Stimulated activated CD4-positive, alpha-beta T cell treated with anti-CD3 and anti-CD28 coated beads, Interleukin-1b, Interleukin-23, amount 100 ng/mL, for 1 hour (primary cell): ENCODE data around the gene EFCAB14.
"Not testable (repeated sequence)": the region's sequence is repeated elsewhere in the genome, so short reads cannot be mapped to it uniquely, and the experiment has no call there.

Experiments
- DNase-seq, 2 donors: peaks; one replicate each; pipeline ENCODE4 v3.0.0-alpha.2; 2020; ENCODE audit warnings: low read depth in 2 of 2

Gene EFCAB14

DNA sequence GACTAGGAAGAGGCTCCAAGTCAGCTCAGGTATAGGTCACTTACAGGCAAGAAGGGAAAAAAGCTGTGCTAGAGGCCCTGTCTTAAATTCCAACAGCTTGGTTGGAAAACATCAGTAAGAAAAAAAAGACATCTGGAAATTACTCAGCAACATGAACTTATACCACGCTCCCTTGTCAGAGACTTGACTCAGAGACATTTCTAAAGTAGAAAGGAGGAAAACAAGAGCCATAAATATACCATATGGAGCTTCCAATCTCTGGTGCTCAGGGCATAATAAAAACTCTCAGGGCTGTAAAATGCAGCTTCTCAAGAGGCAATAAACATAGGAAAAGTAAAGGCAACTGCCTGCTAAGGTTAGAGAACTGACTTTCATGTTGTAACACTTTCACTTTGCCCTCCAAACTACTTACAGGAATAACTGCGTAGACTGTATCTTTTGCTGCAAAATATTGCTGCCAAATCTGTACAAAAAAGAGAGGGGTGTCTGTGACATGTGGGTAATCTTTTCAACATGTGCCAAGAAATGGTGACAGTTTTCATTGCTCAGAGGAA, 65.4 kb downstream of the EFCAB14 start:
- no peak for DNase-seq

DNA sequence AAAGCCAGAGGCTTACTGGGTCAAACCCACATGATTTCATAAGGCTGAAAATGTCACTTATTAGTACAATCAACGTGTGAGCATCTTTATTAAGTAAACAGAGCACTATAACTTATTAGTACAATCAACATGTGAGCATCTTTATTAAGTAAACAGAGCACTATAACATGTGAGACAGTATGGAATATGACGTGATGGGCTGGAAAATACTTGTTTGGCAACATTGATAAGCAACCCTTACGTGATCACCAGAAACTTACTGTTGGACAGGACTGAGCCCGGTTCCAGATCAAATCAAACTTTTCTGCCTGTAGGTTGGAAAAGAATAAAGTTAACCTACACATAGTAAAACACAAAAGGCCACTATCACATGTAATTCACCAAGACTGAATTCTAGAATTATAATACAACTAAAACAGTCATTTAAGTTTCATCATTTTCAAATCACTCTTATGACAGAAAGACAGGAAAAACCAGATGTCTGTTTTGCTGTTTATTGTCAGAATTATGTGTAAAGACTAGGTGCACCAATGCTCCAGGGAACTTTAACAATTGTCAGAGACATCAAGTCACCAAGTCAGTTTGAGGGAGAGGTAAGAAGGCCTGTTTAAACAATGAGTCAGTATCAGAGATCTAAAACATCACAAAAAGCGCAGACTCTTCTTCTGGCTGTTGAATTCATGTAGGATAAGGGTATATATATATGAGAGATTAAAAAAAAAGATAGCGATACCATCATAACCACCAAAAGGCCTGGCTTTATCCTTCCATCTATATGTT, 66.4 kb downstream of the EFCAB14 start:
- DNase-seq = no peak

DNA sequence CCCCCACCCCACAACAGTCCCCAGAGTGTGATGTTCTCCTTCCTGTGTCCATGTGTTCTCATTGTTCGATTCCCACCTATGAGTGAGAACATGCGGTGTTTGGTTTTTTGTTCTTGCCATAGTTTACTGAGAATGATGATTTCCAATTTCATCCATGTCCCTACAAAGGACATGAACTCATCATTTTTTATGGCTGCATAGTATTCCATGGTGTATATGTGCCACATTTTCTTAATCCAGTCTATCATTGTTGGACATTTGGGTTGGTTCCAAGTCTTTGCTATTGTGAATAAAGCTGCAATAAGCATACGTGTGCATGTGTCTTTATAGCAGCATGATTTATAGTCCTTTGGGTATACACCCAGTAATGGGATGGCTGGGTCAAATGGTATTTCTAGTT, 67.8 kb downstream of the EFCAB14 start:
- DNase-seq = not testable (repeated sequence)

DNA sequence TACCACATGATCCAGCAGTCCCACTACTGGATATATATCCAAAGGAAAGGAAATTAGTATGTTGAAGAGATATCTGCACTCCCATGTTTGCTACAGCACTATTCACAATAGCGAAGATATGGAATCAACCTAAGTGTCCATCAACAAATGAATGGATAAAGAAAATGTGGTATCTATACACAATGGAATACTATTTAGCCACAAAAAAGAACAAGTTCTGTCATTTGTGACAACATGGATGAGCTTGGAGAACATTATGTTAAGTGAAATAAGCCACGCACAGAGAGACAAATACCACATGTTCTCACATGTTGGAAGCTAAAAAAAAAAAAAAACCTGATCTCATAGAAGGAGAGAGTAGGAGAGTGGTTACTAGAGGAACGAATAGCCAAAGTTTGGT, 68.4 kb downstream of the EFCAB14 start:
- no peak for DNase-seq

DNA sequence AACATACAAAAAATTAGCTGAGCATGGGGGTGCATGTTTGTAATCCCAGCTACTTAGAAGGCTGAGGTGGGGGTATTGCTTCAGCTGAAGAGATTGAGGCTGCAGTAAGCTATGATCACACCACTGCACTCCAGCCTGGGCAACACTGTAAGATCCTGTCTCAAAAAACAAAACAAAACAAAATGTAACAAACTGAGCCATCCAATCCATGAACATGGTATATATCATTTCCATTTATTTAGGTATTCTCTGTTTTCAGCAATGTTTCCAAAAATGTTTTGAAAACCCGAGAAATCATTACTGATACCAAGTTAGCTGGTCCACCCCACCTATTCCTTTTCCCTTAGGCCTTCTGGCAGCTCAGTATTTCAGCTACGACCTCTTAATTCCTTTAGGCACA, 69.2 kb downstream of the EFCAB14 start:
- DNase-seq = no peak

DNA sequence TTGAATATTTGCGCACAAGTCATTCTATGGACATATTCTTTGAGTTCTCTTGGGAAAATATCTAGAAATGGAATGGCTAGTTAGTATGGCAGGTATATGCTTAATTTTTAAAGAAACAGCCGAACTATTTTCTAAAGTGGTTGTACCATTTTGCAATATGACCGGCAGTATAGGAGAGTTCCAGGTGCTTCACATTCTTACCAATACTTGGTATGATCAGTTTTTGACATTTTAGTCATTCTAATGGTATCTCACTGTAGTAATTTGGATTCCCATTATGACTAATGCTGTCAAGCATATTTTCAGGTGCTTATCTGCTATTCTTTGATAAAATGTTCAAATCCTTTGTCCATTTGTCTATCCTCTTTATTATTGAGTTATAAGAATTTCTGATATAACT, 71.3 kb downstream of the EFCAB14 start:
- no peak for DNase-seq

DNA sequence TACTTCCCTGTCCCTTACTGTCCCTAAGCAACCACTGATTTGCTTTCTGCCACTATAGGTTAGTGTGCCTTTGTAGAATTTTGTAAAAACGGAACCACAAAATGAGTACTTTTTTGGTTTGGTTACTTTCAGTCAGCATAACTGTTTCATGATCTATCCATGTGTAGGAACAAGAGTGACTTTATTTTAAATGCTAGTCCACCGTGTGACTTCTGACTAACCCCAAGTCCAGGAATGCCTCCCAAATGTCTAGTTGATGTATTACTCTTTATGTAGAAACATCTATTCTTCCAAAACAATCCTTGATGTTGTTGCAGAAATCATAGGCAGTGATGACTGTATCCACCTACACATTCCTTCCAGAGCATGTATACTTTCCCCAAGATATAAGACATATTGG, 72.1 kb downstream of the EFCAB14 start:
- DNase-seq = no peak

DNA sequence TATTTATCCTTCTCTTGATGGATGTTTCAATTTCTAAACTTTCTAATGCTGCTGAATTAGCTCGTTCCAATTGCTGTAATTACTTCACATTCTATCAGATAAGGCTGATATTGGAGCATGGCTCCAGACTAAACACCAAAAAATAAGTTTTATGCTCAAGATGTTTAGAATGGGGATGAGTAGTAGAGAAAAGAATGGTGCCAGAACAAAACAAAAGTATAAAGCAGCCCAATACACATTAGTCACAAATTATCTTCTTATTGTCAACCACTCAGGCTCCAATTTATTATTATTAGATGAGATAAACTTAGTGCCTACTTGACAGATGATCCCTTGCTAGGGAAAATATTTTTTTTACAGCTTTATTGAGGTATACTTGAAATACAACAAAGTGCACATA, 72.6 kb downstream of the EFCAB14 start:
- no peak for DNase-seq

DNA sequence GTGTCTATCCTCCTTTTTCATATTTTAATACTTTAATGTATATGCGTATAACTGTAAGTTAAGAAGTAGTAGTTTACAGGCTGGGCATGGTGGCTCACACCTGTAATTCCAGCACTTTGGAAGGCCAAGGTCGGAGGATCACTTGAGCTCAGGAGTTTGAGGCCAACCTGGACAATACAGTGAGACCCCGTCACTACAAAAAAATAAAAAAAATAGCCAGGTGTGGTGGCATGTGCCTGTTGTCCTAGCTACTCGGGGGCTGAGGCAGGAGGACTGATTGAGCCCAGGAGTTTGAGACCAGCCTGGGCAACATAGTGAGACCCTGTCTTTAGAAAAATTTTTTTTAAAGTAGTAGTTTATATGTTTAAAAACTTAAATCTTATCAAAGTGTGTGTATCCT, 73.1 kb downstream of the EFCAB14 start:
- no peak for DNase-seq

DNA sequence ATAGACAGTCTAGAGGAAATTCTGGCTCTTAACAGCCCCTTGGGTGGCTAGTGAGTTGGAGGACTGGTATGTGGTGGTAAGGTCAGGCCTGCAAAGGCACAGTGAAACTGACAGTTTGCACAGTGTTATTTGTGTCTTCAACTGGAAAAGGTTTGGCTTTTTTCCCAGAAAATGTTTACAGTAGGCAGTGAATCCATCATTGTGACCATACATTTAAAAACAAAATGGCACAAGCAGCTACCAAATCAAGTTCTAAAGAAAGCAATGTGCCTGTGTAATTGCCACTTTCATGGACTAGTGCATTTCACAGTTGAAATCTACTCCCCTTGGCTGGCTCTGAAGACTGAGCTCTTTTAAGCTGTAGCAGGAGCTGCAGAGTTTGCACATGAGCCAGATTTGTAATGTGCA, 75.5 kb downstream of the EFCAB14 start:
- DNase-seq = no peak

DNA sequence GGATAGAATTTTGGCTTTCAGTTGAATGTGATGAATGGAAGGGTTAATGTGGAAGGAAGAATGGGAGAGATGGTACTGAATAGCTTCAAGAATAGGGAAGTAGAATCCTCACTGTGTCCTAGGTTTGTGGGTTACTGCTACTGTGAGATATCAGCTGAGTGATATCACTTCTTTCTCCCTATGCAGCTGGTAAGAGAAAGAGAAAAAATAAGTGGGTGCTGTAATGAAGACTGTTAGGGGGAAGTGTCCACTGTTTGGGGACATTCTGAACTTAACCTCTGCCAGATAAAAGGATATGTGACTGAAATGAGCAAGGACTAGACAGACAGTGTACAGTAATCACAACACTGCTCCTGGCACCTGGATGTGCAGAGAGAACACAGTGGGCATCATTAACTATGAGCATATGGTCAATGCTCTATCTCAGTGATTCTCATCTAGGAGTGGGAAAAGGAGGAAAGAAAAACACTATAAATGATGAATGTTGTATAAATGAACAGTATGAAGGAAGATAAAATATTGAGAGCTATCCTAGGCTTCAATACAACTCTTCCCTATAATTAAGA, 76.7 kb downstream of the EFCAB14 start:
- DNase-seq = no peak

DNA sequence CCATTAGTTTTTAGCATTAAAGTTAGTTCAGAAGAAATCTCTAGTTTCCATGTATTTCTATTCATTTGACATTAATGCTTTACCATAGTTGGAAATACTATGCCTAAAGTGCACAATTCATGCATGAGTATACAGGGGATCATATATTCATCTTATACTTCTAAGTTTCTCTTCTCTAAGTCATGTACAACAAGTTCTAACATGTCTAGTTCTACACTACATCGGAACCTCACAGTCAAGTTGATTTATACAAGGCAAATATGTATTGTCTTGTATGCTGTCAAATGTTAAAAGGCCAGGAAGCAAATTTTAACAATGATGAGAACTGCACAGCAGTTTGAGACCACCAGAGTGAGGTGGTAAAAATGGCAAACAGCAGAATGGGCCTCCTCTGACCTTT, 79.4 kb downstream of the EFCAB14 start:
- DNase-seq = no peak

DNA sequence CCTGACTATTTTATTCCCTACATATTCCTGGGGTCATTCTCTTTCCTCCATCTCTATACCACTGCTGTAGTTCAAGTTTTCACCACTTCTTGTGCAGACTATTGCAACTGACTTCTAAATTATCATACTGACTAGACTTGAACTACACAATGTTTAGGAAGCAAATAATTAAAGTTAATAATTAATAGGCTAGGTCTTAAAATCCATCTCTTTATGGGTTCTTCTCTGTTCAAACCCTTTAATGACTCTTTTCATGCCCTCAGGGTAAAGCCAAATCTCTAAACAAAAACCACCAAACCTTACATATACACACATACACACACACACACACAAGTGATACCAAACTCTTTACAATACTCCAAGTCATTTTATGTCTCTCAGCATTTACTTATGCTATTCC, 80.0 kb downstream of the EFCAB14 start:
- DNase-seq = no peak

DNA sequence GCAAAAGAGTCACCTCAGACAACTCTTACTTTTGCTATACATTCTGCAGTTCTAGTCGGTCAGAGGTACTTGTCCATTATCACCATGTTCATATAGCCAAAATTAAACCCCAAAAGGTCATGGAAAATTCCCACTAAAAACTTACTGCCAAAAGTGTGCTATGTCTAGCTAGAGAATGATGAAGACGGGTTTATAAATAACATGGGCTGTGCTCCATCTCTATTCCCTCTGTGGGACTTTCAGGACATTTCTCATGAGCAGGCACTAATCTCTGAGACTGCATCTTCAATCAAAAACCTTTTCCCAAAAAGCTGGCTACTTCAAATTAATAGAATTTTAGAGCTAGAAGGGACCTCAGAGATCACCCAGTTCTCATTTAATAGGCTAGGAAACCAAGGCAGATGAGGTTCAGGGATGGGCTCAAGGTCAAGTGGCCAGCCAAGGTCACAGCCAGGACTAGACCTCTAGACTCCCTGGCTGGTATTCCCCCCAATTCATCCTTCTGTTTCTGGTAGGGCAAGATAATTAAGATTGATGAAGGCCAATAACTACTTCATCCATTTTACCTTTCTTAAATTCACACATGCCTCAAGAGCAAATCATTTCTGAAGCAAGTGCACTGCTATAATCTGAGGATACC, 81.3 kb downstream of the EFCAB14 start:
- no peak for DNase-seq

DNA sequence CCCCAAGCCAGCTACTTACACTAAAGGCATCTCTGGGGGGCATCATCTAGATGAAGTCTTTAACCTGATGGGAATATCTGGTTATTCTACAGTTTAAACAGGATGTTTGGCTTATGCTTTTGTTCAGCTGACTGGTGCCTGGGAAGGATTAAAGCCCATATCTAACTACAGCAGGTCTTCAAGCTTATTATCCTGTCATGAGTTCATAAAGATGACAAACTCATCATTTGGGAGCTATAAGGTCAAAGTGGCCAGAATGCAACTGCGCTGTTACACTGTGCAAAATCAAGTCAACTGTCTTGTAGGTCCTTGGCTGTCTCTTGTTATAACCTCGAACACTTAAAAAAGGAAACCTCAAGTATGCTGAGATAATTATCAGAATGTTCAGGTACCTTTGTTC, 83.7 kb downstream of the EFCAB14 start:
- DNase-seq = no peak

DNA sequence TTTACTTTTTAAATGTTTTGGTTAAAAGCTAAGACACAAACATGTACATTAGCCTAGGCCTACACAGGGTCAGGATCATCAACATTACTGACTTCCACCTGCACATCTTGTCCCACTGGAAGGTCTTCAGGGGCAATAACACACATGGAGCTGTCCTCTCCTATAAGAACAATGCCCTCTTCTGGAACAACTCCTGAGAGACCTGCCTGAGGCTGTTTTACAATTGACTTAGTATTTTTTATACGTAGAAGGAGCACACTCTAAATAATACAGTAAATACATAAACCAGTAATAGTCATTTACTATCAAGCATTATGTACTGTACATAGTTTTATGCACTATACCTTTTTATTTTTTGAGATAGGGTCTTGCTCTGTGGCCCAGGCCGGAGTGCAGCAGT, 88.2 kb downstream of the EFCAB14 start:
- DNase-seq = no peak
